WTC11 (cell line): ENCODE results near the gene AMBRA1. TPM values are rescaled to one million over a fixed set of nuclear protein-coding genes. Genes with fewer than 3 reads are reported as not detected.

ENCODE experiments used
- ATAC-seq: fragments of 200-7000 bp; cut with Tn5 transposase; 2 replicates; pipeline ENCODE4 v1.10.0; 2021; ENCODE audit warnings: mild to moderate bottlenecking, moderate library complexity
- CTCF ChIA-PET: fragments of 300-600 bp; sonication (Branson Sonifier 250); formaldehyde crosslinking; loops from one replicate; lab custom pipeline; 2021; ENCODE audit warnings: antibody characterized with exemption; lab: Charles Lee
- POLR2A ChIA-PET: fragments of 350-600 bp; sonication (Branson Sonifier 250); formaldehyde crosslinking; loops from one replicate; lab custom pipeline; 2021; ENCODE audit warnings: antibody characterized with exemption; lab: Charles Lee
- DNase-seq: peaks from one replicate; pipeline ENCODE4 v3.0.0; 2021; ENCODE audit warnings: low spot score
- H3K27ac Mint-ChIP-seq: 2 replicates; pipeline ENCODE4 v1.8.0; 2021; ENCODE audit warnings: mixed read lengths
- H3K27me3 Mint-ChIP-seq: 2 replicates; pipeline ENCODE4 v1.8.0; 2021; ENCODE audit warnings: low read depth, mild to moderate bottlenecking, moderate library complexity, mixed read lengths
- H3K36me3 Mint-ChIP-seq: 2 replicates; pipeline ENCODE4 v1.8.0; 2021; ENCODE audit warnings: mixed read lengths
- H3K4me1 Mint-ChIP-seq: 2 replicates; pipeline ENCODE4 v1.8.0; 2022; ENCODE audit warnings: mixed read lengths
- H3K4me3 Mint-ChIP-seq: 2 replicates; pipeline ENCODE4 v1.8.0; 2021; ENCODE audit warnings: mild to moderate bottlenecking, moderate library complexity, mixed read lengths
- H3K9me3 Mint-ChIP-seq: 2 replicates; pipeline ENCODE4 v1.8.0; 2021; ENCODE audit warnings: mixed read lengths
- E2F1 ChIP-seq: sonication (generic); formaldehyde crosslinking; IDR thresholded peaks from 2 replicates; pipeline ENCODE4 v1.8.0; 2022; ENCODE audit warnings: mild to moderate bottlenecking, missing genetic modification reagents
- E2F4 ChIP-seq: sonication (generic); formaldehyde crosslinking; IDR thresholded peaks from 2 replicates; pipeline ENCODE4 v1.8.1; 2022; ENCODE audit warnings: low read depth, mild to moderate bottlenecking, moderate library complexity, missing genetic modification reagents, borderline replicate concordance
- ELF4 ChIP-seq: sonication (generic); formaldehyde crosslinking; IDR thresholded peaks from 2 replicates; pipeline ENCODE4 v1.8.1; 2022; ENCODE audit warnings: low read depth, mild to moderate bottlenecking, moderate library complexity, missing genetic modification reagents
- EMX1 ChIP-seq: fragments of 250-450 bp; sonication (Bioruptor Pico); IDR thresholded peaks from 2 replicates; pipeline ENCODE4 v1.8.0; 2021; ENCODE audit warnings: mild to moderate bottlenecking
- GRHL2 ChIP-seq: fragments of 250-450 bp; sonication (Bioruptor Pico); IDR thresholded peaks from 2 replicates; pipeline ENCODE4 v1.8.0; 2022; ENCODE audit warnings: mild to moderate bottlenecking, moderate library complexity; ENCODE audit not compliant: insufficient replicate concordance, severe bottlenecking
- JUN ChIP-seq: sonication (generic); formaldehyde crosslinking; IDR thresholded peaks from 2 replicates; pipeline ENCODE4 v1.8.0; 2023; ENCODE audit warnings: mild to moderate bottlenecking, missing genetic modification reagents
- MLX ChIP-seq: sonication (generic); formaldehyde crosslinking; IDR thresholded peaks from 2 replicates; pipeline ENCODE4 v1.8.1; 2023; ENCODE audit warnings: mild to moderate bottlenecking, missing genetic modification reagents, moderate library complexity
- MYBL2 ChIP-seq: sonication (generic); formaldehyde crosslinking; IDR thresholded peaks from 2 replicates; pipeline ENCODE4 v1.8.1; 2023; ENCODE audit warnings: mild to moderate bottlenecking, moderate library complexity, missing genetic modification reagents
- PRRX2 ChIP-seq: fragments of 250-450 bp; sonication (Bioruptor Pico); IDR thresholded peaks from 2 replicates; pipeline ENCODE4 v1.8.0; 2021; ENCODE audit warnings: mild to moderate bottlenecking
- SOX15 ChIP-seq: fragments of 250-450 bp; sonication (Bioruptor Pico); IDR thresholded peaks from 2 replicates; pipeline ENCODE4 v1.9.0; 2021; ENCODE audit warnings: mild to moderate bottlenecking
- TEAD1 ChIP-seq: sonication (generic); formaldehyde crosslinking; IDR thresholded peaks from 2 replicates; pipeline ENCODE4 v1.8.0; 2022; ENCODE audit warnings: mild to moderate bottlenecking, missing genetic modification reagents
- TEAD4 ChIP-seq: sonication (generic); formaldehyde crosslinking; IDR thresholded peaks from 2 replicates; pipeline ENCODE4 v1.8.0; 2022; ENCODE audit warnings: mild to moderate bottlenecking, missing genetic modification reagents
- ZNF219 ChIP-seq: sonication (generic); formaldehyde crosslinking; IDR thresholded peaks from 2 replicates; pipeline ENCODE4 v1.8.0; 2023; ENCODE audit warnings: missing genetic modification reagents, mild to moderate bottlenecking, borderline replicate concordance
- ZNF232 ChIP-seq: sonication (generic); formaldehyde crosslinking; IDR thresholded peaks from 2 replicates; pipeline ENCODE4 v1.8.0; 2022; ENCODE audit warnings: mild to moderate bottlenecking, missing genetic modification reagents
- ZNF396 ChIP-seq: fragments of 250-450 bp; sonication (Bioruptor Pico); IDR thresholded peaks from 2 replicates; pipeline ENCODE4 v1.8.0; 2021; ENCODE audit warnings: mild to moderate bottlenecking, moderate library complexity, borderline replicate concordance
- total RNA-seq: library from RNA; stranded (reverse); gene quantifications from 3 replicates; pipeline ENCODE4 v1.2.3, GENCODE V29; 2021
- TF ChIP-seq, protein P1 (sequence below): fragments of 250-450 bp; sonication (Bioruptor Pico); conservative IDR thresholded peaks from 2 replicates; pipeline ENCODE4 v1.9.0; 2021; ENCODE audit warnings: mild to moderate bottlenecking
- TF ChIP-seq, protein P2 (sequence below): fragments of 250-450 bp; sonication (Bioruptor Pico); IDR thresholded peaks from 2 replicates; pipeline ENCODE4 v1.9.0; 2021; ENCODE audit warnings: mild to moderate bottlenecking

Gene AMBRA1
- total RNA-seq, 1 experiment from 2014 or later: 35.0 TPM

GRCh38 chr11:46557684-46558151 is 36.1 kb downstream of the AMBRA1 start (continued):
- TF ChIP-seq E2F4 (CRISPR knock-in tag): no peak
- no peak for TF ChIP-seq PRRX2 (CRISPR knock-in tag)
- TF ChIP-seq EMX1 (CRISPR knock-in tag): no peak
- TF ChIP-seq TEAD1: no peak
- TF ChIP-seq ZNF219 (CRISPR knock-in tag): no peak
- no peak for TF ChIP-seq TEAD4 (CRISPR knock-in tag)
- no peak for TF ChIP-seq ZNF396 (CRISPR knock-in tag)

- no peak for TF ChIP-seq JUN (CRISPR knock-in tag)
- TF ChIP-seq SOX15 (CRISPR knock-in tag): no peak
- no peak for TF ChIP-seq GRHL2
- TF ChIP-seq, protein P1, sequence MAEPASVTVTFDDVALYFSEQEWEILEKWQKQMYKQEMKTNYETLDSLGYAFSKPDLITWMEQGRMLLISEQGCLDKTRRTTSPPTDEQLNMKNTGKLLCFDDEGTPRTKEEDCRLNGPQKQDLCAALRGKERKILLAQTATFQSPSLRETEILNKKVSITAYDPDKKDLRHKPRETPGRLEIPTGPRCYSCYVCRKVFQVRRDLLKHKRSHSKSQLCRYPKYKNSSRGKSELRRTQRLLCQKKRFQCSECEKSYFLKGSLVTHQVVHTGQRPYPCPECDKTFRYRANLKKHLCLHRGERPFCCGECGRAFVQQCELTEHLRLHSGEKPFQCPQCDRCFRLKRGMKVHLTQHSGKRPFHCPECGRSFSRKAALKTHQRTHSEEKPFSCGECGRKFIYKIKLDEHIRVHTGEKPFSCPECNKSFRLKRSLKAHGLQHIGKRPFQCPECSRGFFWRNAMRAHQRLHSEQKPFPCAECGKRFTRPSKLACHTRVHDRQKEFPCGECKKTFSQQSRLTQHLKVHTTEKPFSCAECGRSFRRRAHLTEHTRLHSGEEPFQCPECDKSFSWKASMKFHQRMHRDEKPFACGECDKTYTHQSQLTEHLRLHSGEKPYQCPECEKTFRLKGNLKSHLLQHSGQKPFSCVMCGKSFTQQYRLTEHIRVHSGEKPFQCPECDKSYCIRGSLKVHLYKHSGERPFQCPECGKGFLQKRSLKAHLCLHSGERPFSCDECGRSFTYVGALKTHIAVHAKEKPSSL (CRISPR knock-in tag): no peak
- no peak for TF ChIP-seq E2F1
- no peak for TF ChIP-seq MLX (CRISPR knock-in tag)
- no peak for TF ChIP-seq ZNF232 (CRISPR knock-in tag)
- TF ChIP-seq, protein P2, sequence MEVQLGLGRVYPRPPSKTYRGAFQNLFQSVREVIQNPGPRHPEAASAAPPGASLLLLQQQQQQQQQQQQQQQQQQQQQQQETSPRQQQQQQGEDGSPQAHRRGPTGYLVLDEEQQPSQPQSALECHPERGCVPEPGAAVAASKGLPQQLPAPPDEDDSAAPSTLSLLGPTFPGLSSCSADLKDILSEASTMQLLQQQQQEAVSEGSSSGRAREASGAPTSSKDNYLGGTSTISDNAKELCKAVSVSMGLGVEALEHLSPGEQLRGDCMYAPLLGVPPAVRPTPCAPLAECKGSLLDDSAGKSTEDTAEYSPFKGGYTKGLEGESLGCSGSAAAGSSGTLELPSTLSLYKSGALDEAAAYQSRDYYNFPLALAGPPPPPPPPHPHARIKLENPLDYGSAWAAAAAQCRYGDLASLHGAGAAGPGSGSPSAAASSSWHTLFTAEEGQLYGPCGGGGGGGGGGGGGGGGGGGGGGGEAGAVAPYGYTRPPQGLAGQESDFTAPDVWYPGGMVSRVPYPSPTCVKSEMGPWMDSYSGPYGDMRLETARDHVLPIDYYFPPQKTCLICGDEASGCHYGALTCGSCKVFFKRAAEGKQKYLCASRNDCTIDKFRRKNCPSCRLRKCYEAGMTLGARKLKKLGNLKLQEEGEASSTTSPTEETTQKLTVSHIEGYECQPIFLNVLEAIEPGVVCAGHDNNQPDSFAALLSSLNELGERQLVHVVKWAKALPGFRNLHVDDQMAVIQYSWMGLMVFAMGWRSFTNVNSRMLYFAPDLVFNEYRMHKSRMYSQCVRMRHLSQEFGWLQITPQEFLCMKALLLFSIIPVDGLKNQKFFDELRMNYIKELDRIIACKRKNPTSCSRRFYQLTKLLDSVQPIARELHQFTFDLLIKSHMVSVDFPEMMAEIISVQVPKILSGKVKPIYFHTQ (CRISPR knock-in tag): no peak
- TF ChIP-seq MYBL2: no peak
- no peak for TF ChIP-seq TEAD4 (CRISPR knock-in tag)
- TF ChIP-seq ELF4 (CRISPR knock-in tag): no peak
- CTCF ChIA-PET: interaction anchor here (1.4 to 2.1 kb wide), 2 partner anchors 26 to 66 kb away, joined by 4 to 11 read pairs; no protein-coding TSS in a partner anchor
- POLR2A ChIA-PET: no interaction called here
- ATAC-seq: no peak
- Mint-ChIP-seq H3K4me1 (peaks cover 17% of the 10 kb centered on the region), H3K27me3 (no peaks in the 10 kb centered on the region), H3K9me3 (no peaks in the 10 kb centered on the region), H3K36me3 (no peaks in the 10 kb centered on the region), H3K4me3 (no peak overlapping the region), H3K27ac (peak overlapping the region; percentile 44)
- DNase-seq: no peak
Measured at GRCh38 chr11:46555267-46556054, 38.4 kb downstream of the AMBRA1 start.
